ENCODE measurements around the gene FAM83G. TPM values are rescaled to one million over a fixed set of nuclear protein-coding genes. Genes with fewer than 3 reads are reported as not detected.

Gene FAM83G
- total RNA-seq, 3 donors from 2014 or later = 27.0 to 31.9 (median 31.9) TPM

DNA sequence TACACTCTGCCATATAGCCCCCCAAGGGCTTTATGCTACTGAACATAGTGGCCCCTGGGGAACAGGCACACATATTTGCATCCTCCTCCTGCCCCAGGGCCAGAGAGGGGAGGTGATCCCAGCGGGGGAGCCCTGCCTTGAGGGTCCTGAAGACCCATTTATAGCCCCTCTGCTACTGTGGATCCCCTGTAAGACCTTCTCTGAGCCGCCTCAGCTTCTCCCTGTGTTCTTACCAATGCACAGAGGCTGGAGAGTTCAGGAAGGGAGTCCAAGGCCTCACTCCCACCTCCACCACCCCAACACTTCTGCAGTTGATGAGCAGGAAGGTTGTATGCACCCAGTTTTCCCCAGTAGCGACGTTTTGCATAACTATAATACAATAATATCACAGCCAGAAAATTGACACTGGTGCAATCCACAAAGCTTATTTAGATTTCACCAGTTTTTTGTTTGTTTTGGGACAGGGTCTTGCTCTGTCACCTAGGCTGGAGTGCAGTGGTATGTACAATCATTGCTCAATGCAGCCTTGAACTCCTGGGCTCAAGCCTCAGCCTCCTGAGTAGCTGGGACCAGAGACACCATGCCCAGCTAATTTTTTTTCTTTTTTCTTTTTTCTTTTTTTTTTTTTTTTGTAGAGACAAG, 1.3 kb upstream of the FAM83G start:
- peak overlapping the region; percentile 59 for H3K4me3 Mint-ChIP-seq

GRCh38 chr17:19005137-19005773, 691 bp upstream of the FAM83G start:
- no peaks in the 10 kb centered on the region for H3K27me3 Mint-ChIP-seq (ENCODE audit: low read depth)
- no peaks in the 10 kb centered on the region for H3K9me3 Mint-ChIP-seq
- peaks cover 5% of the 10 kb centered on the region for H3K36me3 Mint-ChIP-seq (ENCODE audit: insufficient read depth)
- peaks cover 23% of the 10 kb centered on the region for H3K4me1 Mint-ChIP-seq (ENCODE audit: low read depth)
- ATAC-seq (no peak), DNase-seq (no peak)
- H3K4me3 Mint-ChIP-seq = peak overlapping the region; percentile 72

More for the DNA sequence above, 1.3 kb upstream of the FAM83G start:
- H3K9me3 Mint-ChIP-seq = no peaks in the 10 kb centered on the region
- no peaks in the 10 kb centered on the region for H3K27me3 Mint-ChIP-seq (ENCODE audit: low read depth)
- DNase-seq = no peak
- H3K4me1 Mint-ChIP-seq (ENCODE audit: low read depth) = peaks cover 23% of the 10 kb centered on the region
- peaks cover 5% of the 10 kb centered on the region for H3K36me3 Mint-ChIP-seq (ENCODE audit: insufficient read depth)
- no peak for ATAC-seq

DNA sequence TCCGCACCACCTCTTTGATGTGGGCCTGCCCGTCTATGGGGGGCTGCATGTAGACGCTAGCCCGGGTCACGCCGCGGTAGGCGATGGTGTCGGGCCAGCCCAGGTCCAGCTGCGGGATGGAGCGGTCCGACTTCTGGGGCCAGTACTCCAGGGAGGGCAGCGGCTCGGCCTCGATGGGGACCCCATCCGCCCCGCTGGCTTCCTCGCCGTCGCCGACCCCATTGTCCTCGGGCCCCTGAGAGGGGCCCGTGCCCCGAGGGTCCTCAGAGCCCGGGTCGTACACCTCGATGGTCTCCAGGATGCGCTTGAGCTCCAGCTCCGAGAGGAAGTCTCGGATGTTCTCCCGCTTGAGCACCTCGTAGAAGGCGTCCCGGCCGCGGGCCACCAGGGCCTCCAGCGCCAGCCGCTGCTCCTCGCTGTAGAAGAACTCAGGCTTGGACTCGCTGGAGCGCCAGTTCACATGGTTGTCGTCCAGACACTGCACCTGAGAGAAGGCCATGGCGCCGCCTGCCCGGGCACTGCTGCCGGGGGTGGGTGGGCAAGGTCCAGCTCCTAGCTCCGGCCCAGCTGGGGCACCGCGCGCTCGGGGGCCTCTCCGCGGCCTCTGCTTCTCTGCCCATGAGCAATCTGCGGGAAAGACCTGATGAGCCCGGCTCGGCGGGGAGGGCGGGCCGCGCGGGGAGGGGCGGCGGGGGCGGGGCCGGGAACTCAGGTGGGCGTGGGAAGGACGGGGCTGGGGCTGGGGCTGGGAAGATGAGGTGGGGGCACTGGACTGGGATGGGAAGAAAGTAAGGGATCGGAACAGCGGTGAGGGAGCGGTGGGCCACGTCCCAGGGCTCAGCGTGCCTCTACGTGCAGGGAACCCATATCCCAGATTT, 782 bp downstream of the FAM83G start:
- Mint-ChIP-seq H3K27me3 (ENCODE audit: low read depth) (no peaks in the 10 kb centered on the region), H3K4me3 (peak overlapping the region; percentile 90), H3K36me3 (ENCODE audit: insufficient read depth) (peaks cover 7% of the 10 kb centered on the region), H3K4me1 (ENCODE audit: low read depth) (peaks cover 23% of the 10 kb centered on the region), H3K9me3 (no peaks in the 10 kb centered on the region)
- ATAC-seq = peak; percentile 42
- peak; percentile 58 for DNase-seq

DNA sequence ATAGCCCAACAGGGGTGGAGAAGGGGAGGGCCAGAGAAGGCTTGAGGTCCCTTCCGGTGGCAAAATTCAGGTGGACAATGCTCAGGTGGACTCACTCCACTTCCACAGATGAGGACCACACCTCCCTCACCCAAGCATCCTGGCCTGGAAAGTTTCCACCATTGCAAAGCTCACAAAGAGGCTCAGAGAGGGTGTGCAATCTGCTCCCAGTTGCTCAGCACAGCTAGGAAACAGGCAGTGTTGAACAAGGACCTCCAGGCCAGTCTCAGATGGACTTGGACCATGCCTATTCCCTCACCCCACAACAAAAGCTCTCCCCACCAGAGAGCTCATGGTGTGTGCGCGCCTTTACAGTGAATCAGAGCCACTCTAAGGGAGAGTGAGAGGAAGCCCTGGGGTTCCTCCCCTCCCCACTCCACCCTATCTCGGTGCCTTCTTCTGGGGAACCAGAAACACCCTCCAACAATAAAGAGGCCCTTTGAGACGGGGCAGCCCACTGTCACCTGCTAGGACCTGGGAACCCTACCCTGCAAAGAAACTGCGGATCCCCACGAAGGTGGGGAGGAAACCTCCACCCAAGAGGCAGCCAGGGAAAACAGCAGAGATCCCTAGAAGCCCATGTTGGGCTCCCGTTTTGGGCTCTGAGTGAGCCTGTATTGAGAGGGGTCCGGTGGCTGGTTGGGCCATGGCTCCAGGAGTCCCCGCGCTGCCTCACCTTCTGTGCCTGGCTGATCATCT, 1.6 kb downstream of the FAM83G start:
- DNase-seq = no peak
- Mint-ChIP-seq H3K4me1 (ENCODE audit: low read depth) (peaks cover 23% of the 10 kb centered on the region), H3K4me3 (peak overlapping the region; percentile 90), H3K27me3 (ENCODE audit: low read depth) (no peaks in the 10 kb centered on the region), H3K36me3 (ENCODE audit: insufficient read depth) (peaks cover 7% of the 10 kb centered on the region), H3K9me3 (no peaks in the 10 kb centered on the region)
- peak in 1 of 2 donors; percentile 9 for ATAC-seq

DNA sequence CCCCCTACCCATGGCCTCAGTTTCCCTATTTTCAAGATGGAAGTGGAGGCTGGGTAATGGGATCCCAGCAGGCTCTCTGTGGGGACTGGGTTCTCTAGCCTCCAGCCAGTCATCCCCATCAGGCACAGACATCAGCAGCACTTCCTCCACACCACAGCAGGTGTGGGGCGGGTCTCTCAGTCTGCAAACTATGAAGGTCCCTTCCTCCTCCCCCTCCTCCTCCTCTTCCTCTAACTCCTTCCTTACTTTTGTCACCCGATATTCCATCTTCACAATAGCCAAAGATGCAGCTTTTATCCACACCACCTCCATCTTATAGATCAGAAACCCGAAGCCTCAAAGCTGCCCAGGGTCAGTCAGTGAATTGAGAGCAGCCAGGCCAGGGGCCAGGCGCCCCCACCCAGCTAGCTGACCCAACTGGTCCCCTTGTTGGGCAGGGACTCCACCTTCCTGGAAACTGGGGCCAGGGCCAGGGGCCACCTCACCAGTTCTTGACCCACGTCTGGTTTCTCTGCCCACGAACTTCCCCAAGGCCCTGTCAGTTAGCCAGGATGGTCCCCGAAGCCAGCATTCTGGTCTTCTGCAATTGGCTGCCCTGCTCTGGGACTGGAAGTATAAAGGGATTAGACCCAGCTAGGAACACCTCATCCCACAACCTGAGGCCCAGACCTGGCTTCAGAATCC, 2.5 kb downstream of the FAM83G start:
- Mint-ChIP-seq H3K4me1 (ENCODE audit: low read depth) (peaks cover 23% of the 10 kb centered on the region), H3K4me3 (peak overlapping the region; percentile 90), H3K27me3 (ENCODE audit: low read depth) (no peaks in the 10 kb centered on the region), H3K9me3 (no peaks in the 10 kb centered on the region), H3K36me3 (ENCODE audit: insufficient read depth) (peaks cover 10% of the 10 kb centered on the region)
- no peak for ATAC-seq
- DNase-seq = no peak

GRCh38 chr17:19000531-19001325, 3.8 kb downstream of the FAM83G start:
- Mint-ChIP-seq H3K36me3 (ENCODE audit: insufficient read depth) (peaks cover 18% of the 10 kb centered on the region), H3K4me3 (peak overlapping the region; percentile 33), H3K4me1 (ENCODE audit: low read depth) (peaks cover 21% of the 10 kb centered on the region), H3K27me3 (ENCODE audit: low read depth) (no peaks in the 10 kb centered on the region), H3K9me3 (no peaks in the 10 kb centered on the region)
- no peak for DNase-seq
- ATAC-seq = no peak

DNA sequence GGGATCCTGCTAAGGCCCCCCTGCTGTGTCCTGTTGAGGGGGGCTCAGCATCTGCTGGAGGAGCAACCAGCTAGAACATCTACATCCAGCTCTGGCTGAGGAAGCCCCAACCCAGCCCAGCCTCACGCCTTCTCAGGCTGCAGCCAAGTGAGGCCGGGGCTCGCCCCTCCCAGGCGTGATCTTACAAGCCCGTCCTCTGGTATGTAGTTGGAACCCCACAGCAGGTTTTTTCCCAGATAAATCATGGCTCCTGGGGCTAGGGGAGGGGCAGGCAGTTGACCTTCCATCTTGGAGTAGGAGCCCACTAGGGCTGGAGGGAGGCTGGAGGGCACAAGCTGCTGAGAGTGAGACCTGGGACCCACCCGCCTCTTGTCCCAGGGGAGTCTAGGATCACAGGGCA, 4.7 kb downstream of the FAM83G start:
- Mint-ChIP-seq H3K4me1 (ENCODE audit: low read depth) (peaks cover 22% of the 10 kb centered on the region), H3K27me3 (ENCODE audit: low read depth) (no peaks in the 10 kb centered on the region), H3K9me3 (peaks cover 5% of the 10 kb centered on the region), H3K36me3 (ENCODE audit: insufficient read depth) (peaks cover 23% of the 10 kb centered on the region), H3K4me3 (no peak overlapping the region)
- DNase-seq = no peak
- ATAC-seq = no peak

DNA sequence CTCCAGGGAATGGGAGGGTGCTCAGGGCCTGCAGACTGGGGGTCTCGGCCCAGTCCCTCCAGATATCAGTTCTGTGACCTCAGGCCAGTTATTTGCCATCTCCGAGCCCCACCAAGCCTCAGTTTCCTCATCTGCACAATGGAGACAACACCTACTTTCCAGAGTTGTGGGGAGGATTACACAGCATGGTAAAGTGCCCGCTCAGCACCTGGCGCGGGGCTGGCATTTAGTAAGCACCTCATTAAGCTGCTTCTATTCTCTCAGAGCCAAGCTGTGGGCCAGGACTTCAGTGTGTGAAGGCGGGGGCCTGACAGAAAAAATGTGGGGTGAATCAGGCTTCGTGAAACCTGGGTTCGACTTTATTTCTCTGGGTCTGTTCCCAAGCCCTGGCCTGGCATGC, 5.2 kb downstream of the FAM83G start:
- Mint-ChIP-seq H3K27me3 (ENCODE audit: low read depth) (no peaks in the 10 kb centered on the region), H3K4me3 (no peak overlapping the region), H3K36me3 (ENCODE audit: insufficient read depth) (peaks cover 23% of the 10 kb centered on the region), H3K9me3 (peaks cover 6% of the 10 kb centered on the region), H3K4me1 (ENCODE audit: low read depth) (peaks cover 20% of the 10 kb centered on the region)
- DNase-seq = no peak
- no peak for ATAC-seq

- Mint-ChIP-seq H3K27me3 (ENCODE audit: low read depth) (no peaks in the 10 kb centered on the region), H3K4me3 (no peak overlapping the region), H3K9me3 (peaks cover 6% of the 10 kb centered on the region), H3K4me1 (ENCODE audit: low read depth) (peaks cover 30% of the 10 kb centered on the region), H3K36me3 (ENCODE audit: insufficient read depth) (peaks cover 21% of the 10 kb centered on the region)
- no peak for ATAC-seq
- DNase-seq = no peak
Measured at GRCh38 chr17:18997650-18998196, 6.8 kb downstream of the FAM83G start.

GRCh38 chr17:18996458-18996857, 8.1 kb downstream of the FAM83G start:
- Mint-ChIP-seq H3K36me3 (ENCODE audit: insufficient read depth) (peaks cover 20% of the 10 kb centered on the region), H3K4me1 (ENCODE audit: low read depth) (peaks cover 23% of the 10 kb centered on the region), H3K9me3 (peaks cover 6% of the 10 kb centered on the region), H3K4me3 (no peak overlapping the region), H3K27me3 (ENCODE audit: low read depth) (no peaks in the 10 kb centered on the region)
- ATAC-seq (no peak), DNase-seq (no peak)

DNA sequence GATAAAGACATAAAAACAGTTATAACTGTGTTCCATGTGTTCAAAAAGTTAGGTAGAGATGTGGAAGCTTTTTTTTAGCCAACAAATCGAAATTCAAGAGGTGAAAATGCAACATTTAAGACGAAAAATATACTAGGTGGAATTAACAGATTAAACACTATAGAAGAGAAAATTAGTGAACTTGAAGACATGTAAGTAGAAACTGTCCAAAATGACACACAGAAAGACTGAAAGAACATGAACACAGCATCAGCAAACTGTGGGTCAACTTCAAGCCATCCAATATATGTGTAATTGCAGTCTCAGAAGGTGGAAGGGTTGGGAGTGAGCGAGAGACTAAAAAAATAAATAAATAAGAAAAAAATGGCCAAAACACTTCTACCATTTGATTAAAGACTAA, 9.3 kb downstream of the FAM83G start:
- Mint-ChIP-seq H3K9me3 (peaks cover 6% of the 10 kb centered on the region), H3K27me3 (ENCODE audit: low read depth) (no peaks in the 10 kb centered on the region), H3K4me1 (ENCODE audit: low read depth) (peaks cover 20% of the 10 kb centered on the region), H3K36me3 (ENCODE audit: insufficient read depth) (peaks cover 18% of the 10 kb centered on the region), H3K4me3 (no peak overlapping the region)
- ATAC-seq (no peak), DNase-seq (no peak)

DNA sequence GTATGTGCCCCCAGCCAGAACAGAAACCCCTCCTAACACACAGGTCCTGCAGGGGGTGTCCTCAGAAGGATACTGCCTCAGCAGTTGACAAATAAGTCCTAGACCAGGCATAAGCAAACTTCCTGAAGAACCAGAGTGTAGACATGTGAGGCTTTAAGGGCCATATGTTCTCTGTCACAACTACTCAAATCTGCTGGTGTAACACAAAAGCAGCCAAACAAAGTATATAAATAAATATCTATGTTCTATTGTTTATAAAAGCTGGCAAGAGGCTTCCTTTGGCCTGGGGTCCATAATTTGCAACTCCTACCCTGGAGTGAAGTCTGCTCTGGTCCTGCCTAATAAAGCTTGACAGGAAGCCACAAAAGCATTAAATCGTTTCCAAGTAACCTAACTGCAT, 9.9 kb downstream of the FAM83G start:
- no peak overlapping the region for H3K4me3 Mint-ChIP-seq
- ATAC-seq (no peak), DNase-seq (no peak)
- H3K4me1 Mint-ChIP-seq (ENCODE audit: low read depth) = peaks cover 20% of the 10 kb centered on the region
- no peaks in the 10 kb centered on the region for H3K27me3 Mint-ChIP-seq (ENCODE audit: low read depth)
- peaks cover 6% of the 10 kb centered on the region for H3K9me3 Mint-ChIP-seq
- H3K36me3 Mint-ChIP-seq (ENCODE audit: insufficient read depth) = peaks cover 18% of the 10 kb centered on the region
